T-helper 1 cell (primary cell): ENCODE results near the gene RHBG.

Experiments
- DNase-seq, 5 donors: peaks; one replicate each; pipeline ENCODE4 v3.0.0-alpha.2; 2012 to 2020

The RHBG gene

DNA sequence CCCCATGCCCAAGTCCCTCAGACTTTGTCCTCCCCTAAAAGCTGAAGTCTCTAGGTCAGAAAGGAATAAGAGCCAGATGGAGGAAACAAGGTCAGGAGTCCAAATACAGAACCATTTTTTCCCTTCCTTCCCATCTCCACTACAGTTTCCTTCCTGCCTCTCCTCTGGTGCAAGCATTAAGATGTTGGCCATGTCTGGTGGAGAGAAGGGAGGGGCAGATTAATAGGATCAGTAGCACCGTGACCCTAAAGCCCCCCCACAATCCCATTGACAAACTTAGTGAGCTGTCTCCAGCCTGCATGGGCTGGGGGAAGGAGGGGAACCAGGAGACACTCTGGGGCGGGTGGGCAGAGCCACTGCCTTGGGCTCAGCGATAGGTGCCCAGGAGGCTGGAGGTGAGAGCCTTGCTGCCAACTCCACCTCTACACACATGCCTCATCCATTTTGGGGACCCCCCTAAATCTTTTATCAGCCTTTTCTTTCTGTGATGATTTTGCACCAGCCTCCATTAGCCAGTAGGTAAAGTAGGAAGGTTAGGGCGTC lies 59.8 kb downstream of the RHBG start:
- DNase-seq = no peak

- no peak for DNase-seq
Measured at GRCh38 chr1:156429313-156430060, 60.5 kb downstream of the RHBG start.

GRCh38 chr1:156430303-156430702 lies 61.3 kb downstream of the RHBG start:
- no peak for DNase-seq

DNA sequence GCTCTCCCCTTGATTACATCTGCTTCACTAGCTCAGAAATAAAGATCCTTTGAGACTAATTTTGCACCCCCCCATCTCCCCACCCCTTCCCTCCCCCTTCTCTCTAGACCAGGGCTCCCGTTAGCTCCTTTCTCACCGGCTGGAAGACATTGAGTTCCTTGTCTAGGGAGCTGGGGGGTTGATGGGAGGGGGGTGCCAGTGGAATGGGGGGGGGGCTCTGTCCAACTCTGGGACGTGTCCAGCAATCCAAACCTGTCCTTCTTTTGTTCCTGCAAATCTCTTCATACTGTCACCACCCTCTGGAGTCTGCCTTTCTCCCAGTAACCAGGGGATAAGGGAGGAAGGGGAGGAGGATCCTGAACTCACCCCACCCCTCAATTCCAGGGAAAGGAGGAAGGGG lies 61.9 kb downstream of the RHBG start:
- no peak for DNase-seq

DNA sequence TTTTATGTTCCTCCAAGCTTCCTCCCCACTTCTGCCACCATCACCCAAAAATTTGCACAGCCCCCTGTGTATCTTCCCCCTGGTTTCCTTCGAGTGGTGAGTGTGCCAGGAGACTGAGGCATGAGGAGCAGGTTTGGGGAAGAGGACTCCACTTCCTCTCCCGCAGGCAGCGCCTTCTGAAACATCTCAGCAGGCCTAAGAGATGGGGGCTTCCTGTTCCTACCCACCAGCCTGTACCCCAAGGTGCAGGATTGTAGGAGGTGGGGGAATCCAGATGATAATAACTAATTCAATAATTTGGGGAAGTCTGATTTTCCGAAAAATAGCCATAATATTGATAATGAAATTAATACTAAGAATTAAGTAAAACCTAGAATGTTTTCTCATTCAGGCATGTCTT lies 62.4 kb downstream of the RHBG start:
- no peak for DNase-seq

GRCh38 chr1:156431769-156432668 lies 63.0 kb downstream of the RHBG start:
- DNase-seq = no peak

DNA sequence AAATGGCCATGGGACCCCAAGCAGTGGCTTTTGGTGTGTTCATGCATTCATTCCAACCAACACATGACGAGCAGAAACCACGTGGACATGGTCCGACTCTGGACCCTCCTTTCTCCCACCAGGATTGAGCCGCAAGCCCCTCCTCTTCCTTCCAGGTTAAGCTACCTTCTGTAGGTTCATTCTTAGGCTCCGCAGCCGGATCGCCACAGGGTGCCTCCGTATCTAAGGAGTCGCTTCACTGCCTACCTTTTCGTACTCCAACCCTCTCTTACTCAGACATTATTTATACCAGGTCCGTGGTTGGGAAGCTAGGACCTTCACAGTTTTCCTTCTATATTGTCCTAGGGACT lies 63.6 kb downstream of the RHBG start:
- DNase-seq = no peak

GRCh38 chr1:156433032-156433431 lies 64.0 kb downstream of the RHBG start:
- no peak for DNase-seq

DNA sequence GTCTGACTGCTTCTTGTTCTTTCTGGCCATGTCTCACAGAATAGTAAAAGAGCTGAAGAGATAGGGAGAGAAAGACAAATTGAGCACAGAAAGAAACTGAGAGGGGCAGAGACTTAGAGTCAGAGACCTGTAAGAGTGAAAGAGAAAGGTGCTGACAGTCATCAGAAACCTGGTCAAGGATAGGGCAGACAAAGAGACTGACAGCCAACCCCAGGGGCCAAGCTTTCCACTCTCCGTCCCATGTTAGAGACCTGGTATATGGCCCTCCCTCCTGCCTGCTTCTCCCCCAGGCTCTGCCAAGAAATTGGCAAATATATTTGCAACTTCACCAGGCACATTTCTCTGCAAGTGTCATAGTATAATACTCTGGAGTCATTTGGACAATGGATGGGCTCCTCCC lies 64.6 kb downstream of the RHBG start:
- no peak for DNase-seq
